Activated CD4-positive, alpha-beta T cell treated with anti-CD3 and anti-CD28 coated beads for 36 hours (primary cell): Measurements from ENCODE around the gene ABCC8. TPM values are rescaled to one million over a fixed set of nuclear protein-coding genes. Genes with fewer than 3 reads are reported as not detected.

Experiments used
- ATAC-seq: fragments of 200-7000 bp; cut with Tn5 transposase; one replicate; pipeline ENCODE4 v1.10.0; 2021; ENCODE audit warnings: mild to moderate bottlenecking, moderate library complexity
- CTCF ChIA-PET: fragments of 350-600 bp; sonication (Branson Sonifier 250); formaldehyde crosslinking; loops from one replicate; lab custom pipeline; 2021; ENCODE audit warnings: antibody characterized with exemption; lab: Charles Lee
- POLR2A ChIA-PET: fragments of 350-600 bp; sonication (Branson Sonifier 250); formaldehyde crosslinking; loops from one replicate; lab custom pipeline; 2021; ENCODE audit warnings: antibody characterized with exemption, inconsistent platforms; lab: Charles Lee
- DNase-seq: peaks from one replicate; pipeline ENCODE4 v3.0.0-alpha.2; 2020
- H3K27ac Mint-ChIP-seq: one replicate; pipeline ENCODE4 v1.8.0; 2021; ENCODE audit warnings: mixed read lengths
- H3K27me3 Mint-ChIP-seq: one replicate; pipeline ENCODE4 v1.8.0; 2021; ENCODE audit warnings: mixed read lengths
- H3K36me3 Mint-ChIP-seq: one replicate; pipeline ENCODE4 v1.8.0; 2021; ENCODE audit warnings: low read depth, mixed read lengths
- H3K4me1 Mint-ChIP-seq: one replicate; pipeline ENCODE4 v1.8.0; 2021; ENCODE audit warnings: mixed read lengths
- H3K4me3 Mint-ChIP-seq: one replicate; pipeline ENCODE4 v1.8.0; 2021; ENCODE audit warnings: mild to moderate bottlenecking, moderate library complexity, mixed read lengths
- H3K9me3 Mint-ChIP-seq: one replicate; pipeline ENCODE4 v1.8.0; 2021; ENCODE audit warnings: low read depth, mixed read lengths
- intact Hi-C, 2 experiments: fragments of 100-400 bp; cut with DNase I in 1 of 2; cut with micrococcal nuclease in 1 of 2; formaldehyde crosslinking; loops; one replicate each; pipeline versions ENCODE4 v1.14.2 to v1.15.1; 2022 to 2024; cut with DNase I, micrococcal nuclease
- total RNA-seq, 2 experiments: library from RNA; stranded (reverse); gene quantifications; one replicate each; pipeline ENCODE4 v1.2.3, GENCODE V29; 2021

The ABCC8 gene
- total RNA-seq, 2 experiments from 2014 or later: not detected

DNA sequence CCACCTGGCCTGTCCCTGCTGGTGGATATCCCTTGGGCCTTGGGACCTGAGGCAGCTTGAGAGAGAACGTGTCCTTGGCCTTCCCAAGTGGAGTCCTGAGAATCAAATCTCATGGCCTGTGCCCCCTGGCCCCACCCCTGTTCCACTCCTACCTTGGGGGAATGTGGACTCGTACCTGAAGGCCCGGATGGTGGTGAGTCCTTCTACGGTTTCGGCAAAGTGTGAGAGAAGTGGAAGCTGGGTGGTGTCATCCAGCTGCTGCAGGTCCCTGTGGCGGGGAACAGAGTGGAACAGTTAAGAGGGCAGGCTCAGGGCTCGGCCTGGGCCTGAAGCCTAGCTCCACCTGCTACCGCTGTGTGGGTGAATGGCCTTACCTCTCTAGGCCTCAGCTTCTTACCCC, 74.2 kb downstream of the ABCC8 start:
- Mint-ChIP-seq H3K27ac (no peak overlapping the region), H3K4me1 (no peaks in the 10 kb centered on the region), H3K27me3 (no peaks in the 10 kb centered on the region), H3K9me3 (no peaks in the 10 kb centered on the region), H3K36me3 (no peaks in the 10 kb centered on the region), H3K4me3 (no peak overlapping the region)
- POLR2A ChIA-PET: no interaction called here
- intact Hi-C loops: no loop called here
- ATAC-seq (no peak), DNase-seq (no peak)
- CTCF ChIA-PET: interaction anchor here (0.7 to 1.4 kb wide), 6 partner anchors 27 to 425 kb away, joined by 3 to 4 read pairs (median 4); no protein-coding TSS in a partner anchor

DNA sequence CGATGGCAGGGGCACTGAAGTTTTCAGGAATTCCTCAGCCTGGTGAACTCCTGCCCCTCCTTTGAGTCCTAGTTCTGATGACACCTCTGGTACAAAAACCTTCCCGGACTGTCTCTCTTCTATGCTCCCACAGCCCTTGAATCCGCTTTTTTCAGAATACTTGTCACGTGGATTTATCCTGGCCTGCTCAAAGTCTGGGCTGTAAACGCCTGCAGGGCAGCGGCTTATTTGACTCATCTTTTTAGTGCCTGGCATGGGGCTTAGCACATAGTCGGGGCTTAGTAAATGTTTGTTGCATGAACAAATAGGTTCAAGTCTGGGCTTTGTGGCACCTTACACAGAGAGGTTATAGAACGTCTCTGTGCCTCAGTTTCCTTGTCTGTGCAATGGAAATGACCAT, 74.8 kb downstream of the ABCC8 start:
- H3K27me3 Mint-ChIP-seq: no peaks in the 10 kb centered on the region
- intact Hi-C loops: no loop called here
- ChIA-PET CTCF (no interaction called here), POLR2A (no interaction called here)
- H3K27ac Mint-ChIP-seq: no peak overlapping the region
- no peaks in the 10 kb centered on the region for H3K4me1 Mint-ChIP-seq
- ATAC-seq: no peak
- no peaks in the 10 kb centered on the region for H3K9me3 Mint-ChIP-seq
- no peak for DNase-seq
- H3K4me3 Mint-ChIP-seq: no peak overlapping the region
- H3K36me3 Mint-ChIP-seq: no peaks in the 10 kb centered on the region

DNA sequence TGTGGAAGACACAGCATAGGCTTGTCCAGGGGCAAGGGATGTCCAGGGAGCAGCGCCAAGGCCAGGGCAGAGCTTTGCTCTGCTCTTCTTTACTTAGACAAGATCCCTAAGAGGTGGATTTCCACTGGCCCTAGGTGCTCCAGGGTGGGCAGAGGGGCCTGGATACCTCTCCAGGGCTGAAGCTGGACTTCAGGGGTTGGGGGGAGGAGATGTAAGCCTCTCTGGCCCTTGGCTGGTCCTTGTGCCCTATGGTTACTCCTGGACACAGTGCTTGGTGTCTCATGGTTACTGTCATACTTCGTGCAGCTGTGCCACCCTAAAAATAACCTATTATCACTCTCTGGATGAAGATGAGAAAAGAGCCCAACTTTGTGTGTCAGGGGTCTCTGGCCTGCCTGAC, 75.3 kb downstream of the ABCC8 start:
- intact Hi-C loops: no loop called here
- DNase-seq (no peak), ATAC-seq (no peak)
- no peaks in the 10 kb centered on the region for H3K36me3 Mint-ChIP-seq
- no peak overlapping the region for H3K27ac Mint-ChIP-seq
- no peaks in the 10 kb centered on the region for H3K4me1 Mint-ChIP-seq
- no peaks in the 10 kb centered on the region for H3K27me3 Mint-ChIP-seq
- H3K9me3 Mint-ChIP-seq: no peaks in the 10 kb centered on the region
- no peak overlapping the region for H3K4me3 Mint-ChIP-seq
- CTCF ChIA-PET: interaction anchor here (1.2 kb wide), 1 partner anchor 17 kb away, joined by 5 read pairs; no protein-coding TSS in a partner anchor
- POLR2A ChIA-PET: no interaction called here

DNA sequence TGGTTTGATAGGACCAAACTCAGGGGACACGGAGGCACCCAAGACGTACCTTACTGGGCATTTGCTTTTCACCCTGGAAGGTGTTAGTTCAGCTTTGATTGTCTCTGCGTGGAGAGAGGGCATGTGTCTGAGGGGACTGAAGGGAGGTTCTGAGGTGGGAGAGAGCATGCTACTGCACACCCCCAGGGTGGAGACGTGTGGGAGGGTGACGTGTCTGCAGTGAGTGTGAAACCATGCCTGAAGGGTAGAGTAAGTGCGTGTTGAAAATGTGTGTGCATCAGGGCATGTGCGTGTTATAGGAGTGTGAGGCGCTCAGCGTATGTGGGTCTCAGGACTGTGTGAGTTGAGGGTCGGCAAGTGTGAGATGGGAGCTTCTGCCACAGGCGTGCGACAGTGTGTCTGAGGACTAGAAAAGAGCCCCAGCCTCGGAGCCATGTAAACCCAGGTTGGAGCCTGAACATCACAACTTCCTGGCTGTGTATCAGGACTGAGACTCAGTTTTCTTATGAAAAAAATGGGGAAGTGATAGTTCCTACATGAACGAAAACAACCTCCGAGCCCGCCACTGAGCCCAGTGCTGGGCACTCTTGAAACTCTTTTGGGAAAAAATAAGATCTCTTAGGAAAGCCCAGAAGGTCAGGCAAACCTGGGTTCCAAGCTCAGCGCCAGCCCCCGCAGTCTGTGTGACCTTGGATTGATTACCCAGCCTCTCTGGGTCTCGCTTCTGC, 76.4 kb downstream of the ABCC8 start:
- no peaks in the 10 kb centered on the region for H3K4me1 Mint-ChIP-seq

DNA sequence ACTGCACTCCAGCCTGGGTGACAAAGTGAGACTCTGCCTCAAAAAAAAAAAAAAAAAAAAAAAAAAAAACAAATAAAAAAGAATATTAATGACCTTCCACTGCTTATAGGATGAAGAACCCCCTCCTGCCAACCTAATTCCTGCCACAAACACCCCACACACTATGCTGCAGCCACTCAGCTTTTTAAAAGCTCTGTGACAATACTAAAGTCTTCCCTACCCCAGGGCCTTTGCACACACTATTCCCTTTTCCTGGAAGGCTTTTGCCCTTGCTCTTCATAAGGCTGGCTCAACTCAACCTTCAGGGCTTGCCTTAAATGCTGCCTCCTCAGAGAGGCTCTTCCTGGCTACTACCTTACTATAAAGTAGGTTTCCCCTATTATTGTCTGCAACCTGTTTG, 77.4 kb downstream of the ABCC8 start:
- no peaks in the 10 kb centered on the region for H3K27me3 Mint-ChIP-seq
- ATAC-seq (no peak), DNase-seq (no peak)
- H3K27ac Mint-ChIP-seq: no peak overlapping the region
- H3K9me3 Mint-ChIP-seq: no peaks in the 10 kb centered on the region
- H3K36me3 Mint-ChIP-seq: no peaks in the 10 kb centered on the region
- intact Hi-C loops: no loop called here
- ChIA-PET POLR2A (no interaction called here), CTCF (interaction anchor here (1.0 to 1.2 kb wide), 3 partner anchors 8 to 129 kb away, joined by 3 to 5 read pairs (median 4); no protein-coding TSS in a partner anchor)
- no peak overlapping the region for H3K4me3 Mint-ChIP-seq
- no peaks in the 10 kb centered on the region for H3K4me1 Mint-ChIP-seq

More for the DNA sequence above, 76.4 kb downstream of the ABCC8 start:
- intact Hi-C loops: no loop called here
- POLR2A ChIA-PET: no interaction called here
- Mint-ChIP-seq H3K36me3 (no peaks in the 10 kb centered on the region), H3K27me3 (no peaks in the 10 kb centered on the region), H3K4me3 (no peak overlapping the region), H3K9me3 (no peaks in the 10 kb centered on the region), H3K27ac (no peak overlapping the region)
- DNase-seq (no peak), ATAC-seq (no peak)
- CTCF ChIA-PET: interaction anchor here (1.1 to 1.2 kb wide), 2 partner anchors 9 to 16 kb away, joined by 3 to 5 read pairs; no protein-coding TSS in a partner anchor

DNA sequence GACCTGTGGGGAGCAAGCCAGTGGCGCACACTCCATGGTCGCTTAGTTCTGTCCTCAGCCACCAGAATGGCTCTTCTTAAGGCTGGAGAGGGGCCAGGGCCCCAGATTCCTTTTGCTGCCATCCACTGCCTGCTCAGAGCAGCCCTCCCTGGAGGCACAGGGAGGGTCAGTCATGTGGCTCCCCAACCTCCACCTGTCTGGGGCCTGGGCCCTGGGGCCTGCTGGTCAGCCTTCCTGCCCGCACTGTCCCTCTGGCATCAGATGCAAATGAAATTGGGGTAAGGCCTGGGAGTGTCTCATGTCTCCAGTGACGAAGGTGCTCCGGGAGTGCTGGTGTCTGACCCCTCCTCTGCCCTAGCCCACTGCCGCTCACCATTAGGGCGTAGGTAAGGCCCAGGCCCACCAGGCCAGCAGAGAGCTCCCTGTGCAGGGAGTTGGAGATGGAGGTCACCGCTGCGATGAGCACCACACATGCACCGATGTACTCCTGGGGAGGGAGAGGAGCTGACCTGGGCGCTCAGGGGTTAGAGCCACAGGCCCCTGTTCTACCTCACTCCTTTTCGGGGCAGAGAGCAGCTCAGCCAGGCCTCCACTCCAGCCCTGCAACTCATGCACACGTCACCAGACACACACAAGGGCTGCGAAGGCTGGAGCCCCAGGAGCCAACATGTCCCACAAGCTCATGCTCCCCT, 79.2 kb downstream of the ABCC8 start:
- DNase-seq (no peak), ATAC-seq (no peak)
- Mint-ChIP-seq H3K27ac (no peak overlapping the region), H3K9me3 (no peaks in the 10 kb centered on the region), H3K27me3 (no peaks in the 10 kb centered on the region), H3K36me3 (no peaks in the 10 kb centered on the region), H3K4me1 (no peaks in the 10 kb centered on the region), H3K4me3 (no peak overlapping the region)
- intact Hi-C loops: no loop called here
- ChIA-PET CTCF (interaction anchor here (1.7 kb wide), 1 partner anchor 9 kb away, joined by 5 read pairs; the partner anchor contains the start of gene KCNJ11), POLR2A (no interaction called here)

DNA sequence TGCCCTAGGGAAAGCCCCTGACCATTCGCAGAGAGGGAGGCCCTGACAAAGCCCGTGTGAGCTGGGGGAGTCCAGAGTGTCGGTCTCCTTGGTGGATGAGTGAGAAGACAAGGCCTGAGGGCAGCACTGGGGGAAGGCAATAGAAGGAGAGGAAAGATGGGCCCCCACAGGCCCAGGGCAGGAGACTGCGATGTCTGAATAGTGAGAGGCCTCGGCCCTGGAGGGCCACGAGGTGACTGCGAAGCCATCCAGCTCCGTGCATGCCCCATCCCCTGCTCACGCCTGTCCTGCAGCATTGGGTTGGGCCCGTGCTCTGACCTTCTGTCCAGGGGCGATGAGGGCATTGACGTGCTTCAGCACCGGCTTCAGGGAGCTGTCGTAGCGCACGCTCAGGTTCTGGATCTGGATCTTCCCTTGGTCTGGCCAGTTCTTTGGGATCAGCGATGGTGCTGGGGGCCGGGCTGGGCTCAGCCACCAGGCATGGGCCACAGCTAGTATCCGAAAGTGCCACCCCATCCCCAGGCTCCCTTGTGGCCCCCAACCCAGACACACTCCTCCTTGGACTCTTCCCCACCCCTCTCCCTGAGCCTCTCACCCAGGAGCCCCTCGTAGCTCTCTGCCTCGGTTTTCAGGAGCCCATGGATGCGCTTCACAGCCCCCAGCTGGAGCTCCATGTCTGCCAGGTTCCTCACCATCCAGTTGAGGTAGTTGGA, 79.9 kb downstream of the ABCC8 start:
- Mint-ChIP-seq H3K4me3 (no peak overlapping the region), H3K4me1 (no peaks in the 10 kb centered on the region), H3K9me3 (no peaks in the 10 kb centered on the region), H3K27ac (no peak overlapping the region), H3K36me3 (no peaks in the 10 kb centered on the region), H3K27me3 (no peaks in the 10 kb centered on the region)
- intact Hi-C loops: no loop called here
- no peak for ATAC-seq
- no peak for DNase-seq
- POLR2A ChIA-PET: no interaction called here
- CTCF ChIA-PET: interaction anchor here (0.8 to 1.7 kb wide), 2 partner anchors 8 to 24 kb away, joined by 3 to 5 read pairs; partner anchors contain the start of gene KCNJ11

DNA sequence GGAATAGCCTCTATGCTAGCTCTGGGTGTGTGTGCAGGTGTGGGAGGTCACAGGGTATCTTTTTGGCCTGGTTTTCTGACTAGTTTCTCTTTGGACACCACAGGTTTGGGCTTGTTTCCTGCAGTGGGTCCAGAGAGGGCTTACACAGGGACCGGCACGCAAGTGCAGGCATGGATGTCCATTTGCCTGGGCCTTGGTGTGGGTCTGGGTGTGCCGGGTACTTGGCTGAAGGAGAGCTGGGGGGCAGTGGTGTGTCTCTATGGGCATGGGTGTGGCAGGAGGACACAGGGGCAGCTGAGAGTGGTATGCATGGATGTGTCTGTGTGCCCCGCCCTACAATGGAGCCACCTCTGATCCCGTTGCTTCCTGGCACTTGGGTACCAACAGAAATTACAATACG, 80.7 kb downstream of the ABCC8 start:
- Mint-ChIP-seq H3K36me3 (no peaks in the 10 kb centered on the region), H3K4me3 (no peak overlapping the region), H3K4me1 (no peaks in the 10 kb centered on the region), H3K27me3 (no peaks in the 10 kb centered on the region), H3K27ac (no peak overlapping the region), H3K9me3 (no peaks in the 10 kb centered on the region)
- intact Hi-C loops: no loop called here
- ChIA-PET POLR2A (no interaction called here), CTCF (interaction anchor here (0.8 kb wide), 1 partner anchor 24 kb away, joined by 3 read pairs; no protein-coding TSS in a partner anchor)
- DNase-seq (no peak), ATAC-seq (no peak)

DNA sequence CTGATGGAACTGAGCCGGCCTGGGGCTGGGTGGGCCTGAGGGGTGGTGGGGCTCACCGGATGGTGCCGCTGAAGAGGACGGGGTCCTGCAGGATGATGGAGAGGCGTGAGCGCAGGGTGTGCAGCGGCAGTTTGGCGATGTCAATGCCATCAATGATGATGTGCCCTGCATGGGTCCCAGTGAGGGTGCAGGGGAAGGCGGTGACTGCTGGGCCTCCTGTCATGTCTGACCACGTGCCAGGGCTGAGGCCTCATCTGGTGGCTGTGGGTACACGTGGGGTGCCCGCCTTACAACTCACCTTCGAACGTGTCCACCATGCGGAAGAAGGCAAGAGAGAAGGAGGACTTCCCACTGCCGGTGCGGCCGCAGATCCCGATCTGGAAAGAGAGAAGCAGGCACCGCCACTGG, 81.1 kb downstream of the ABCC8 start:
- Mint-ChIP-seq H3K4me3 (no peak overlapping the region), H3K9me3 (no peaks in the 10 kb centered on the region), H3K4me1 (no peaks in the 10 kb centered on the region), H3K27ac (no peak overlapping the region), H3K27me3 (no peaks in the 10 kb centered on the region), H3K36me3 (no peaks in the 10 kb centered on the region)
- DNase-seq: no peak
- intact Hi-C loops: no loop called here
- no peak for ATAC-seq
- POLR2A ChIA-PET: no interaction called here
- CTCF ChIA-PET: no interaction called here

DNA sequence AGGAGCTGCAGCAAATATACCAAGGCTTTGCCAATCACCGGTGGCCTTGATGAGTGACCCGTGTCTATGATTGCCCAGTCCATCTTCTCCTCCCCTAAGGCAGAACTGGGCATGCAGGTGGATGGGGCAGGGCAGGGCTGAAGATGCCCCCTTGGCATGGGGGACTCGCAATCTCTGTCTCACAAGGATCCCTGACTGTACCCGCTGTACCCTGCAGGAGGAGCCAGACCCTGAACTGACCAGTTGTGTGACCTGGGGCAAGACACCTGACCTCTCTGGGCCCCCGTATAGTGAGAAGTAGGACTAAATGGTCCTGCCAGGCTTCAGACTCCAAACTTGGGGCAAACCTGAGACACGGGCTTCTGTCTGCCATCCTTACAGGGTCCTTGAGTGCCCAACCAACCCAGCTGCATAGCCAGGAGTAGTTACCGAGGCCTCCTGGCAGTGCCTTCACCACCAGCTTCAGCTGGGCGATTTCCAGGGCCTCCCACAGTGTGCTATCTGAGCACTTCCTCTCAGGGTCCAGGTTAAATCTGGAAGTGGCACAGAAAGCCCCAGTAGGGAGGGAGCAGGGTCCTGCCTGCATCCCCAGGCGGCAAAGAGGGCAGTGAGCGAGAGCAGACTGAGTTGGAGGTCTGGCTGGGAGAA, 81.8 kb downstream of the ABCC8 start:
- no peaks in the 10 kb centered on the region for H3K36me3 Mint-ChIP-seq
- peaks cover 3% of the 10 kb centered on the region for H3K4me1 Mint-ChIP-seq
- no peak overlapping the region for H3K27ac Mint-ChIP-seq
- CTCF ChIA-PET: no interaction called here
- DNase-seq: no peak
- intact Hi-C loops: no loop called here
- H3K4me3 Mint-ChIP-seq: no peak overlapping the region
- no peaks in the 10 kb centered on the region for H3K9me3 Mint-ChIP-seq
- ATAC-seq: no peak
- H3K27me3 Mint-ChIP-seq: no peaks in the 10 kb centered on the region
- POLR2A ChIA-PET: no interaction called here

DNA sequence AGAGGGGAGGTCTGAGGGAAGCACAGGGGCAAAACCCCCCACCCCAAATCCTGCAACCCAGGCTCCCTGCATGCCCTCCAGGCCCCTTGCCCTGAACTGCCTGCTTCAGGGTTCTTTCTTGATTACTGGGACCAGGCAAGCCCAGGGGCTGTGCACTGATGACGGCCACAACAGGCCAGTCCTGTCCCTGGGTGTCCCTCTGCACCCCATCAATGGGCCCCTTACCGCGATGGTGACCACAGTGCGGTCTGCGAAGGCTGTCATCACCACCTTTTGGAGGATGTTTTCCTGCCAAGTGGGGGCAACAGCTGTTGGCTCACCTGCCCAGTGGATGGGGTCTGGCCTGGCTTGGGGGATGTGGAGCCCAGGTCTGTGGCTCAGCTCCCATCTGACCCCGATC, 83.2 kb downstream of the ABCC8 start:
- no peak for ATAC-seq
- peaks cover 2% of the 10 kb centered on the region for H3K27me3 Mint-ChIP-seq
- POLR2A ChIA-PET: no interaction called here
- intact Hi-C loops: no loop called here
- H3K9me3 Mint-ChIP-seq: no peaks in the 10 kb centered on the region
- H3K27ac Mint-ChIP-seq: no peak overlapping the region
- H3K36me3 Mint-ChIP-seq: no peaks in the 10 kb centered on the region
- no peak for DNase-seq
- CTCF ChIA-PET: interaction anchor here (0.6 to 0.9 kb wide), 5 partner anchors 11 to 165 kb away, joined by 3 to 5 read pairs (median 3); no protein-coding TSS in a partner anchor
- peaks cover 3% of the 10 kb centered on the region for H3K4me1 Mint-ChIP-seq
- no peak overlapping the region for H3K4me3 Mint-ChIP-seq
